Measurements from ENCODE around the gene HS6ST3.
"Not testable (repeated sequence)": the region's sequence is repeated elsewhere in the genome, so short reads cannot be mapped to it uniquely, and the experiment has no call there.

Gene HS6ST3

DNA sequence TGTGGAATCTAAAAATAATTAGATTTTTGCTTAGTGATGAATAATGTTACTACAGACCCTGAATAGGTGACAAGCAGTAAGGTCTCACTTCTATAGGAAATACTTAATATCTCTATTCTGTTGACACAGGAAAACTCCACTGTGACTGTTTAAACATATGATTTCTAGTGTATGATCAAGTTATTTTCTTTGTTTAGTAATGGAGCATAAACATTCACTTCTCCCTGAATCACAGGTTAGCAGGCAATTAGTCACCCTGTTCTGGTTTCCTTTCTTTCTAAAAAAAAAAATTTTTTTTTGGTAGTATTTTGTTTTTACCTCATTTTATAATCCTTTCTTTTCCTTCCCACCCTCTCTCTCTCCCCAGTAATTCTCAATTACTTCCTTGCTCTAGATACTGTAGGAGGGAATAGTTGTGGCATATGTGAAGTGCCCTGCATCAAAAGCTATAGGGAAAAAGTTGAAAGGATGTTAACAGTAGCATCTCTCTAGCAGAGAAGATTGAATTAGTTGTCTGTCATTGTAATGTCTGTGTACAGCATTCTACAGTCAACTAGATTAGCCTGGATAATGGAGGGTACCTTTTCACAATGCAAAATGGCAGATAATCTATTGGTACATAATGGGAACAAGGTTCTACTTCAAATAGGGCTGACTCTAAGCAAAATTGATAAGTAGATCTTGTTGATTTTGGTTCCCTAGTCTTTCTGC lies 3.5 kb downstream of the HS6ST3 start:
- no peak for DNase-seq

DNA sequence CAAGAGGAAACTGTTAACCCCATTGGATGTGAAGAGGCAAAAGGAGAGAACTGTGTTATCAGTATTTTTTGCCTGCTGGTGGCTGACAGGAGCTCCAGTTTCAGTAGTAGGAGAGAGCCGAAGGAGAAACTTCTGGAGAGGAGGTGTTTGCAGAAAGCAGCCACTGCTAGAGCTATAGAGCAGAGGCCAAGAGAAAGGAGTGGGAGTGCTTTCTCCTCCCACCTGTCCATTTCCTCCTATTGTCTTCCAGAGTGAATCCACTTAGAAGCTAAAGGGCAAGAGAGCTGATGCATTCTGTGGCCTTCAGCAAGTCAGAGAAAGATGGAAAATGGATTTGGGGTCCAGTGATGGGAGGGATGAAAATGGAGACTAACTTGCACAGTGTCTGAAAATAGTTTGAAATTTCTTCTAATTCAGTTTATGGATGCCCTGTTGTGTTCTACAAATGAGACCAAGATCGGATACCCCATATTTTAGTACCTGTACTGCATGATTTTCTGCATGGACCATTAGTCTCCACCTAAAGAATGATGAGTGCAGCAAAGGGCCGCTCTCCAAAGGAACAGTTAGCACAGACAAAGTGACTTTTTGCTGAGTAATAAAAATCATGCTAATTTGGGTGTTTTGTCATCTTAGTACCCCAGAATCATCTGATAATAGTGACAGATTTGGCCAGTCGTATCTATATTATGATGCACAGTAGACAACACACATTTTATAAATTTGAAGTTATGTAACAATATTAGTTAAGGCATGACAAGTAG lies 10.7 kb downstream of the HS6ST3 start:
- DNase-seq, result no peak

DNA sequence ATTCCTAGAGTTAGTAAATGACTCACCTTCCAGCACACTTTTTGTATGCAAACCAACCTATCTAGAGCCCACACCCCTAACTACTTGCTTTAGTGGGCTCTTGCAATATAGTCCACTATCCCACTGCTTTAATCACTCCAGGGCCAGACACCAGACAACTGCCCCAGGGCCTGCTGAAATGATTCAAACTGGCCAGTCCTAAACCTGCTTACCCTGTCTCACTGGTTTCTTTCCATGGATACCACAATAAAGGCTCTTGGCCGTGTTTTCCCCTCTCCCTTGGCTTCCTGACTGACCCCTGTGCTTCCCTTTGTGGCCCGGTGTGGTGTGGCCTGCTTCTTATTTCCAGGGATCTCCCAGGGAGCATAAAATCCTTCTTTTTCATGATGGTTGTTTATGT lies 14.6 kb downstream of the HS6ST3 start:
- DNase-seq, result no peak

DNA sequence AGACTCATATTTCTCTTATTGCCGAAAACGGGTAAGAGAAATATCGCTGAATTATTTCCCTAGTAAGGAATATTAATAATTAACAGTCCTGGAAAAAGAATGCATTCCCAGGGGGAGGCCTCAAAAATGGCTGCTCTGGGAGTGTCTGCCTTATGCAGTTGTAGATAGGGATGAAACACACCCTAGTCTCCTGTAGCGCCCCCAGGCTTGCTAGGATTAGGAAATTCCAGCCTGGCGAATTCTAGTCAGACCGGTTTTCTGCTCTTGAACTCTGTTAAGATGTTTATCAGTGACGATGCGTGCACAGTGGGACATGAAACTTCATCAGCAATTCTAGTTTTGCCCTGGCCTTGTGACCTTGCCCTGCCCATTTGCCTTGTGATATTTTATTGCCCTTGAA lies 18.2 kb downstream of the HS6ST3 start:
- DNase-seq, result not testable (repeated sequence)

DNA sequence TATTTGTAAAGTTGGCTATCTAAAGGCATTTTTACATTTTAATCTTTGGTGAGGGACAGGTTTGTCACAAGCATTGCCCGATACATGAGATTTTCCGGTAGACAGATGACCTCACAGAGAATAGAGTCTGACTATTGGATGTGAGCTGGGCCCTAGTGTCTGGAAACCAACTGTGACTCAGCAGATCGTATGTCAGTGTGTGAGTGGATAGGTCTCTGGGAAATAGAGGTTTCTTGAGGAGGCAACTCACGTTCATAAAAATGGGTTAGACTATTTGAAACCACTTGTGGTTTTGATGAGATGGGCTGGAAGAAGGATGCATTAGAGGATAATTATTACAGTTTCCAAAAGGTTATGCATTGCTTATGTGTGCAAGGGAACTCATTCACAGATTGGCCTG lies 19.2 kb downstream of the HS6ST3 start:
- no peak for DNase-seq

DNA sequence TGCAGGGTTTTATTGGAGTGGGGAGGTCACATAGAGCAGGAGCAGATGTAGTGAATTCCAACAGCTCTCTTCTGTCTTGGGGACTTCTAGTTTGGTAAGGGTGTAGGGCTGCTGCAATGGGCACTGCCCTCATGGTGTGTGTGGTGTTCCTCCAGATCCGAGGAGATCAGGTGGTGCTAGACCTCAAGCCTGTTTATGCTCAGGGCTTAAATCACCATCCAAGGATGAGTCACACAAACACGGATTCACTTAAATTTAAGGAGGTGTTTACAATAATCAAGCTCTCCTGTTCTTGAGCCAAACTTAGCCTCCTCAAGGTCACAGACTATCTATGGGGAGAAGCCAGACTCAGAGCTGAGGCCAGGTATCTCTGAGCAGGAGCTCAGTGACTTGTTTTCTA lies 23.0 kb downstream of the HS6ST3 start:
- no peak for DNase-seq

DNA sequence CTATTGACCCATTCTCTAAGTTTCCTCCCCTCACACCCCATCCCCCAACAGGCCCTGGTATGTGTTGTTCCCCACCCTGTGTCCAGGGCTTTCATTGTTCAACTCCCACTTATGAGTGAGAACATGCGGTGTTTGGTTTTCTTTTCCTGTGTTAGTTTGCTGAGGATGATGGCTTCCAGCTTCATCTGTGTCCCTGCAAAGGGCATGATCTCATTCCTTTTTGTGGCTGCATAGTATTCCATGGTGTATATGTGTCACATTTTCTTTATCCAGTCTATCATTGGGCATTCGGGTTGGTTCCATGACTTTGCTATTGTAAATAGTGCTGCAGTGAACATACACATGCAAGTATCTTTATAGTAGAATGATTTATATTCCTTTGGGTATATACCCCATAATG lies 25.5 kb downstream of the HS6ST3 start:
- not testable (repeated sequence) for DNase-seq

DNA sequence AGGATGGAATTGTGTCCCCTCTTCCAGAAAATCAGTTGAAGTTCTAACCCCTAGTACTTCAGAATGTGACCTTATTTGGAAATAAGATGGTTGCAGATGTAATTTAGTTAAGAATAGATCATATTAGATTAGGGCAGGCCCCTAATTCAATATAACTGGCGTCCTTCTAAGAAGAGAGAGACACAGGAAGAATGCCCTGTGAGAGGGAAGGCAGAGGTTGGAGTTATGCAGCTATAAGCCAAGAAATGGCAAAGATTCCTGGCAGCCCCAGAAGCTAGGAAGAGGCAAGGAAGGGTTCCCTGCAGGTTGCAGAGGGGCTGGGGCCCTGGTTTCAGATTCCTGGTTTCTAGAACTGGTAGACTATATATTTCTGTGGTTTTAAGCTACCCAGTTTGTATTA lies 30.0 kb downstream of the HS6ST3 start:
- DNase-seq, result no peak

DNA sequence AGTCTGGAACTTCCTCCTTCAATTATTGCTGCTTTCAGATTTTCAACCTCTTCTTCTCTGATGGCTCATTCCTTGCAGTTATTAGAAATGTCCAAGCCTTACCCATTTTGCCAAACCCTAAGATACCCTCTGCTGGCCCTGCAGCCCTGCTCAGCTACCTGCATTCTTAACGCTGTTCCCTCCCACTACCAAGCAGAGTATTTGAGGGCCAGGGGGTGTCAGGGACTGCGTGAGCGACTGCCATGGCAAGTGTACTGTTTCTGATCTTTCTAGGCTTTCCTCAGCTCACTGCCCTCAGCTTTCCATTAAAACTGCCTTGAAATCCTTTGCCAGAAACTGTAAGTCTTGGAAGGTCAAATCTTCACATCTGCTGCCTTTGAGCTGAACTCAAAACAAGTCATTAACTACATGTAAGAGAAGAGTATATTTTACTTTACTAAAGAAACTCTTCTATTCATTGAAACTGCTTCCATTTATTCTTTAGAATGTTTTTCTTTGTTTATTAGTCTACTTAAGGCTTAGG lies 41.0 kb downstream of the HS6ST3 start:
- no peak for DNase-seq

DNA sequence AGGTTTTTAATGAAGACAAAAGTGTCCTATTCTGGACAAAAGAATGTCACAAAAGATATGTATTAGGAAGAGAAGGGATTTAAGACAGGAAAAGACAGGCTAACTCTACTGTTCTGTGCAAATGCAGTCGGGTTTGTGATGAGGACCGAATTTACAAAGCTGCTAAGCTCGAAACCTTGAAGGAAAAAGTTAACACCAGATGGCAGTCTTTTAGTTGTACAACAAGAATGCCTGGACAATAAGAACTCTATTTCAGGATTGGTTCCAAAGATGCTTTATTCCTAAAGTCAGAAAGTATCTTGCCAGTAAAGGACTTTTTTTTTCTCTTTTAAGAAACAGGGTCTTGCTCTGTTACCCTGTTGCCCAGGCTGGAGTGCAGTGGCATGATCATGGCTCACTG lies 51.1 kb downstream of the HS6ST3 start:
- DNase-seq, result no peak

DNA sequence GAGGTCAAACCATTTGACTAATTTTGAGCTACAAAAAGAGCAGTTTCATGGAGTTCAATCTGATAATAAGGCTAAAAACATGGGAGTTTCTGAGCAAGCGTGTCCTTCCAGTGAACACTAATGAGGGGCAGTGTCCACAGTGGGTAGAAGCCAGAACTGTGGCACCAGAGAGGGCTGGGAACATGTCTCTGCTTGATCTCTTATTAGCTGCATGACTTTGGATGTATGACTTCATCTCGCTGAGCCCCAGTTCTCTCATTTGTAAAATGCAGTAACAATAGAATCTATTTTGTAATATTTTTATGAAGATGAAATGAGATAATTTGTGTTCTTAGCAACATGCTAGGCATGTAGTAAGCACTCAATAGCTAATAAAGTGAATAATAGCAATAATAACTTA lies 69.8 kb downstream of the HS6ST3 start:
- no peak for DNase-seq

DNA sequence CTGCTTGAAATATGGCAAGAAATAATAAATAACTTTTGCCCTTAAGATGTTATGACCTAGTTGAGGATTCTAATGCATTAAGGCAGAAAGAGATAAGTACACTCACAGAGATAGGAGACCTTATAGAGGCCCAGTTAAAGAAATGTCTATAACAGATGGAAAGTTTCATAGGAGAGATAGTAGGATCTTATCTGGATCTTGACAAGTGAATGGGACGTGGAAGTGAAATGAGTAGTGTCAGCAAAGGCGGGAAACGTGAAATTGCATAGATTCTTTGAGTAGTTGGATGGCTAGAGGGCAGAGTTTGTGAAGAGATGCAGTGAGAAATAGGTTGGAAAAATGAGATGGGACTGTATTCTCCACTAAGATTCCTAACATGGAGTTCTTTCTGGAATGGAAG lies 71.2 kb downstream of the HS6ST3 start:
- DNase-seq, result no peak

DNA sequence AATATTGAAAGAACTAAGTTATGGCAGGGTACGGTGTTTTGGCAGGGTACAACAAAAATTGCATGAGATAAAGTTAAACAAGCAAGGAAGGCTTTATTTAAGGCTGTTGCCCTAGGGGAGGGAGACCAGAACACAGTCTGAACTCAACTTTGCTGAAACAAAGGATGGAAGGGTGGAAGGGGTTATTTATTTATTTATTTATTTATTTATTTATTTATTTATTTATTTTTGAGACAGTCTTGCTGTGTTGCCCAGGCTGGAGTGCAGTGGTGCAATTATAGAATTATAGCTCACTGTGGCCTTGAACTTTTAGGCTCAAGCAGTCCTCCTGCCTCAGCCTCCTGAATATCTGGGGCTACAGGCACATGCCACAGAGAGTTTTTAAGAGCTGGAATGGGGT lies 75.9 kb downstream of the HS6ST3 start:
- DNase-seq, result no peak

DNA sequence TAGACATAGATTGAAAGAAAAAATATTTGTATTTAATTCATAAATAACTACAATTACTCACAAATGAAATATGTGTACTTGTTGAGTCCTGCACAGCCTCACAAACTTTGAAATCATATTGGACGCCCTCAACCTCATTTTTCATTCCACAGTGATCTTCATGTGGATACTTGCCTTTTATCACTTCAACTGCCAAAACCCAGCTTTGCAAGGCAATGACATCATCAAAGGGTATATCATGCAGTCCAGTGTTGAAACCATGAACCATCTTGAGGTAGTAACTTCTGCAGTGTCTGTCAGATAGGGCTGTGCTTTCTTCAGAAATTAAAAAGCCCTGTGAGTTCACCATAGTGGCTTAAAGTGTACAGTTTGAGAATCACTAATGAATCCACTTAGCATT lies 82.2 kb downstream of the HS6ST3 start:
- no peak for DNase-seq

DNA sequence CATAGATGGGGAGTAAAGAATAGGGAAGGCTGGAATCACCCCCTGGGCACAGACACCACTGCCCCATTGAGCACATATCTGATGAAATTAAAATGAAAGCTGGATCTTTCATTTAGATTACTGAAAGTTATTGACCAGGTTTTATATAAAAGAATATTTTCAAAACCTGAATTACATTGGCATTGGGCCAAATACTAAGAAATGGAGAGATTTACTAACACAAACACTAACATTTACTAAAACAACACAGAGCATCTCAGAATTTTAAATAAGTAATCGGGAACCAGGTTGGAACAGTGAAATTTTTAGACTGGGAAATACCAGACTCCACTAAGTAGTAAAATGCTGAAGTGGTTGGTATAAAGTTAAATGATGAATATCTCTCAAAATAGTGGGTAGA lies 88.9 kb downstream of the HS6ST3 start:
- DNase-seq, result no peak

DNA sequence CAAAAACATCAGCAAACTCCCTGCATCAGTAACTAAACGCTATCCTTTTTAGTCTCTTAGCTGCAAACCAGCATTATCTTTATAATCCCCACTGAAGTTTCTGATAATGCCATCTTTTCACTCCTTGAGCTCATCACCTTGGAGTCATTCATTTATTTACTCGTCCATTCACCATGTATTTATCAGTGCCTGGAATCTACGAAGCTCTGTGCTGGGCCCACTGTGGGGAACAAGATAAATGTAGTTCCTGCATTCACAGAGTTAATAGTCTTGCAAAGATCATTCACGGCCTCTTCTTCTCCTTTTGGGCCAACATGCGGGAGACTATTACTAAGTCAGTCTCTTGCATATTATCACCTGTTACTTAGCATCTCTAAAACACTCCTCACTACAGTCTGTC lies 89.4 kb downstream of the HS6ST3 start:
- DNase-seq, result no peak

DNA sequence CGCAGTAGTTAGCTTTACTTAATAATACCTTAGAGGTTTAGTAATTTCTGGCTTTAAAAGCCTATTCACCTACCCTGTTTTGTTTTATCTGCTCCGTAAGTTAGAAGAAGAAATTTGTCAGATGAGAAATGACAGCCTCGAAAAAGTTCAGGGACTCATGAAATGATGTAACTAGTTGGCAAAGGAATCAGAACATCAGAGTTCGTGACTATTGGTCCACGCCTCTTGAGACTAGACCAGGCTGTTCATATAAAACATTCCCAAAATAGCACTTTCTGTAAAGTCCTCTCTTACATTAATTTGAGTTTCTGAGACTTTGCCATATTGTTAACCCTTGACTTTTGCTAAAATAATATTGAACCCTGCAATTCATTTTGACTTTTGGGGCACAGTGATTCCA lies 92.0 kb downstream of the HS6ST3 start:
- no peak for DNase-seq

DNA sequence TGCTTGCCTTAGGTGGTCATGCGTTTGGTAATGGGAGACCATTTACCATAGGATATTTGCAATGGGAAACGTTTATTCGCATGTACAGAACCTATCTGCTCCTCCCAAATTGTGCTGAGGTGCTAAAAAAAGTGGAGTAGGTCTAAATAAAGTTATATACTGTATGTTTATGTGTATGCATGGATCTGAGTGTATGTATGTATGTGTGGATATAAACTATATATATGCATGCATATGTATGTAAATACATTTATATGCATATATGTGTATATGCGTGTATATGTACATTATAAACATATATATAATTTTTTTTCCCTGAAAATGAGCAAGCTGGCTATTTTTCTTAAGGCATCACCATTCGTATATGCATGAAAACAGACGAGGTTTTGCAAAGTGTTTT lies 95.9 kb downstream of the HS6ST3 start:
- no peak for DNase-seq

DNA sequence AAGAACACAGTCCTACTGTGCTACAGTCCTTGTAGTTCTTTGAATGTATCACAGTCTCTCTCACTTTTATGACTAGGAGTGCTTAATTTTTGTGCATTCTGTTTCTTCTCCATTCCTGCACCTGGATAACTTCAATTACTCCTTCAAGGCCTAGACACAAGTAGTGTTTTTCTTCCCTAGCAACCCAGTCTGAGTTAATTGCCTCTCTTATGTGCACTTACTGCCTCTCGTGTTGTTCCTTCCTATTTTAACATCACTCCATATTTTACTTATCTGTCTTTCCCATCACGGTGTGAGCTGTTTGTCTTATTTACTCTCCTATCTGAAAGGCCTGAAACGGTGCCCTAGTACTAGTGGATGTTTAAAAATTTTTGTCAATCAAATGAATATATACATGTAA lies 101.5 kb downstream of the HS6ST3 start:
- DNase-seq, result peak; percentile 53

DNA sequence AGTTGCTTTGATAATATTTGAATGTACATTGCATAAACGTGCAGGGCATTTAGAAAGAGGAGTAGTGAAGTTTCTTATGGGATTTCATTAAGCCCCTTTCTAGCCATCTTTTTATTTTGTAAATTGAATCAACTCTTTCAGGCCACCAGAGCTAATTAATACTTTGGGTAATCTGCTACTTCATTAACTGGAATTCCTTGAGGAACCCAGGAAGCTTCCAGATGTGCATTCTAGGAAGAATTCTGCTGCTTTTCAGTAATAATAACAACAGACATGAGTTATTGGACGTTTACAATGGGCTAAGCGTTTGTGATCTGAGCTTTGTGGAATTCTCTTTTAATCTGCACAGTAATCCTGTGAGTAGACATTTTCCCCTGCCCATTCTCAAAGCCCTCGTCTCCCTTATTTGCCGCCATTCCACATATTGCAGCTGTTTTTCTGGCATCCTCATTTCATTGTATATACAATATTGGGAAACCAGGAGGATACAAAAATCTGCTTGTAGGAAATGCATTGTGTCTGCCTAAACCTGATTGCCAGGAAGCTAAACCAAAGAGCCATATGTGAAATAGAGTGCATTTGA lies 103.9 kb downstream of the HS6ST3 start:
- DNase-seq, result no peak

DNA sequence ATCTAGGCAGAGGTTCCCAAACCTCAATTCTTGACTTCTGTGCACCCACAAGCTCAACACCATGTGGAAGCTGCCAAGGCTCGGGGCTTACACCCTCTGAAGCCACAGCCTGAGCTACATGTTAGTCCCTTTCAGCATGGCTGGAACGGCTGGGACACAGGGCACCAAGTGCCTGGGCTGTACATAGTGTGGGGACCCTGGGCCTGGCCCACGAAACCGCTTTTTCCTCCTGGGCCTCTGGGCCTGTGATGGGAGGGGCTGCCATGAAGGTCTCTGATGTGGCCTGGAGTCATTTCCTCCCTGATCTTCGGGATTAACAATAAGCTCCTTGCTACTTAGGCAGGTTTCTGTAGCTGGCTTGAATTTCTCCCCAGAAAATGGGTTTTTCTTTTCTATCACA lies 108.1 kb downstream of the HS6ST3 start:
- no peak for DNase-seq

DNA sequence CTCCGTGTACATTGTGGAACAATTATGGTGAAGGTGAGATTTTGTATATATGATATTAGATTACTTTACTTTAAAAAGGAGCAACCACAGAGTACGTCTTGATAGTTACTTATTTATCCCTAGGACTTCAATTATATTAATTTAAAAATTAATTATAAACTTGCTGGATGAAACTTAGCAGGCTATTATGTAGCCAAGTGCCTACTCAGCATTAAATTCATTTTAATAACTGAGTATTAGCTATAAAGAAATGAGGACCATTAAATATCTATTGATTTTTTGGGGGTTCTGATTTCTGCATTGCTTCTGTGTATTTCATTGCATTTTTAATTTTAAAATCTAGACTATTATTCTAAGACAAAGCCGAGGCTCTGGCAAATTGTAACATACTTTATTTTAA lies 109.4 kb downstream of the HS6ST3 start:
- DNase-seq, result no peak

DNA sequence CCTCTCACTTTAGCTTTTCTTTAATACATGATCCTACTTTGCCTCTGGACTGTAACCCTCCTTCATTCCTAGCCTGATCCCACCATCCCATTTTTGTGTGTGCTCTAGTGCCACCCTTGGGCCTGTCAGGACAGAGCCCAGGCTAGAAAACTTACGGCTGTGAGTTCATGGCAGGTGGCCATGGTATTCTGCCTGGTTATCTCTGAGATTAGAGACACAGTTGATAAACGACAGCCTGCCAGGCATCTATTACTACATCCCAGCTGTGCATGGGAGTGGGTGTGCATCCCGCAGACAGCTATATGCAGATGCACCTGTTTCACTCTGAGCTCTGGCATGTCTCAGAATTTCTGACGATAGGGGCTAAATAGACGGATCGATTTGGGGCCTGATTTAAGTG lies 110.9 kb downstream of the HS6ST3 start:
- DNase-seq, result no peak

DNA sequence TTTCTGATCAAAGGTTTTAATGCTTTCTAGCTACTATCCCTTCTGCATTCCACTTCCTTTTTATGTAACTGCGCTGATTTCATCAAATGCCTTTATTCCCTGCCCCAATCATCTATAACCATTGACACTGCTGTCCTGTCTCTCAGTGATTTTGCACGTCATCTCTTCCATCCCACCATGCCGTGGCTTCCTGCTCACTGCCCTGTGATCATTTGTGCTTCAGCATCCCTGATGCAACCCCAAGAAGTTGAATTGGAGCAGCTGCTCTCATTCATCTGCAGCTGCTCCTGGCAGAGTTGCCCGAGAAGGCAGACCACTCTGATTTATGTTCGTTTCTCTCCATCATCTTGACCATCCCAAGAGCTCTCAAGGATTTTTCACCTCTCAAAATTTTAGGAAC lies 112.4 kb downstream of the HS6ST3 start:
- DNase-seq, result no peak

Measured in NCI-H1436 (cell line).